Stomach (tissue), 9 donors: ENCODE measurements around the gene FBXL7. TPM values are rescaled to one million over a fixed set of nuclear protein-coding genes. Genes with fewer than 3 reads are reported as not detected.

Source experiments
- DNase-seq, 2 donors: peaks; one replicate each; pipeline versions ENCODE4 v3.0.0 to v3.0.0-alpha.2; 2013 to 2019
- H3K27ac ChIP-seq, 5 donors: fragments of 200-600 bp in 4 of 5; sonication (generic) in 4 of 5; one replicate each; pipeline ENCODE4 v1.5.1; 2013 to 2019; ENCODE audit warnings: mild to moderate bottlenecking in 1 of 5, moderate library complexity in 1 of 5
- H3K27me3 ChIP-seq, 3 donors: fragments of 200-600 bp; sonication (generic); one replicate each; pipeline ENCODE4 v1.5.1; 2017 to 2019; ENCODE audit warnings: mixed run types in 1 of 3
- H3K36me3 ChIP-seq, 4 donors: fragments of 200-600 bp; sonication (generic); 1 replicate in 3 of 4; 2 replicates in 1 of 4; pipeline ENCODE4 v1.5.1; 2016 to 2019
- H3K4me1 ChIP-seq, 4 donors: fragments of 200-600 bp; sonication (generic); one replicate each; pipeline ENCODE4 v1.5.1; 2016 to 2019
- H3K4me3 ChIP-seq, 4 donors: fragments of 200-600 bp; sonication (generic) in 3 of 4; one replicate each; pipeline ENCODE4 v1.5.1; 2016 to 2019; ENCODE audit warnings: mild to moderate bottlenecking in 1 of 4
- H3K9me3 ChIP-seq, 4 donors: fragments of 200-600 bp; sonication (generic); one replicate each; pipeline ENCODE4 v1.5.1; 2016 to 2019
- CTCF ChIP-seq, 7 experiments: fragments of 450-650 bp in 4 of 7; fragments of 200-600 bp in 3 of 7; sonication (generic) in 3 of 7; IDR thresholded peaks; one replicate each; pipeline ENCODE4 v1.5.1; 2016 to 2019; ENCODE audit warnings: antibody characterized with exemption in 7 of 7, control low read depth in 2 of 7, mild to moderate bottlenecking in 1 of 7
- EP300 ChIP-seq: sonication (generic); formaldehyde crosslinking; IDR thresholded peaks from one replicate; pipeline ENCODE4 v1.6.1; 2017; ENCODE audit warnings: antibody characterized with exemption
- POLR2A ChIP-seq, 4 donors: fragments of 450-650 bp; IDR thresholded peaks; one replicate each; pipeline ENCODE4 v1.6.1; 2016; ENCODE audit warnings: antibody characterized with exemption in 4 of 4, control low read depth in 2 of 4, mild to moderate bottlenecking in 1 of 4, moderate library complexity in 1 of 4
- POLR2AphosphoS5 ChIP-seq, 3 donors: sonication (generic); formaldehyde crosslinking; IDR thresholded peaks; one replicate each; pipeline ENCODE4 v1.6.1; 2016; ENCODE audit warnings: antibody characterized with exemption in 3 of 3
- WGBS, 5 donors: extraction: QIAGEN DNeasy Blood & Tissue Kit in 3 of 5; methylation state at CpG; one replicate each; pipeline versions ENCODE4 v1.1.5 to v1.1.7; 2013 to 2018; 5-methylcytosine and 5-hydroxymethylcytosine counted together
- intact Hi-C: fragments of 100-400 bp; cut with DNase I; formaldehyde crosslinking; loops from one replicate; pipeline ENCODE4 v1.15.1; 2023; ENCODE audit warnings: low total_unique reads
- polyA plus RNA-seq, 3 donors: library from polyadenylated mRNA; stranded (reverse); fragments of 200-250 nt; gene quantifications; one replicate each; pipeline ENCODE4 v1.2.3, GENCODE V29; 2013
- total RNA-seq, 5 donors: library from RNA; depleted of rRNA; stranded (reverse); fragments of >200 nt; gene quantifications; one replicate each; pipeline versions ENCODE4 v1.1.0 to v1.2.3, GENCODE V29; 2014 to 2016
- donor health status: healthy with polysubstance abuse.
- donor health status: Bipolar disorder and iron deficiency.
- donor health status: healthy.

FBXL7 gene
- total and polyA plus RNA-seq, 8 donors = 3.6 to 17.1 (median 6.8) TPM

- no peak for TF ChIP-seq POLR2A (IDR thresholded peaks at IDR 0.05)
- TF ChIP-seq POLR2AphosphoS5 (IDR thresholded peaks at IDR 0.05) = no peak
- no peak for TF ChIP-seq CTCF (IDR thresholded peaks at IDR 0.05)
- TF ChIP-seq EP300 = no peak
- 40 to 72% (median 52%) methylated on average over 2 of the region's 2 CpGs for WGBS, 5 donors
- no peaks in the 10 kb centered on the region for H3K27me3 ChIP-seq
- H3K4me1 ChIP-seq = no peaks in the 10 kb centered on the region
- intact Hi-C loops = no loop called here
- H3K27ac ChIP-seq = no peak overlapping the region
- peaks cover 0 to 7% (median 0%) of the 10 kb centered on the region in 4 donors for H3K9me3 ChIP-seq
- DNase-seq = no peak
- H3K4me3 ChIP-seq = no peak overlapping the region
- no peaks in the 10 kb centered on the region for H3K36me3 ChIP-seq
These were observed 248.3 kb downstream of the FBXL7 start for GRCh38 chr5:15748266-15748665.

DNA sequence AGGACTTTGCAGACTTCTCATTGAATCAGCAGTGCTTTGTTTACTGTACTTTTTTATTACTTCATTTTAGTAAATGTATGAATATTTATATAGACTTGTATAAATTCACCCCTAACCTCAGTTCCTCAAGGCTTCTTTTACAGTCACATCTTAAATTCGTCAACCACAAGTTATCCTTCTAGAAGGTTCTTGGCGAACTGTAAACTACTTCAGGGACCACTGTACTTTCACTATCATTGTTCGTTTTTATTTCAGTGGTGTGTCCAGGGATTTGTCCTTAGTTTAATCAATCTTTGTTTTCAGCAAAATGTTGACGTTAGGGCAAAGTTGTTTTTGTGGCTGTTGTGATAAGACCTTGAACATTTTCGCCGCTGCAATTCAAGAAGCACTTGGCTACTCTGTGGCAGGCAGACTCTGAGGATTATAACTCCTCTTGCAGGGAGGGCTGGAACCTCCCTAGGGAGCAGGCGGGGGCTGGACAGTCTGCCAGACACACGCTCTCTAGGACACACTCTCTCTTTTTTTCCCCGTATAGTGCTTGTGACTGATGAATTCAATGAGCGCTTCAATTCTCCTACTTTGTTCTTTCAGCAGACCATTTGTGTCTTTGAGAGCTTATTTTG lies 252.8 kb downstream of the FBXL7 start:
- intact Hi-C loops = no loop called here
- H3K4me3 ChIP-seq = no peak overlapping the region
- no peaks in the 10 kb centered on the region for H3K36me3 ChIP-seq
- 53 to 61% (median 56%) methylated on average over 10 of the region's 10 CpGs for WGBS, 5 donors
- peak in 1 of 2 donors; percentile 54 for DNase-seq
- no peaks in the 10 kb centered on the region for H3K27me3 ChIP-seq
- no peaks in the 10 kb centered on the region for H3K4me1 ChIP-seq
- TF ChIP-seq CTCF (IDR thresholded peaks at IDR 0.05) = no peak
- peaks cover 0 to 8% (median 3%) of the 10 kb centered on the region in 4 donors for H3K9me3 ChIP-seq
- H3K27ac ChIP-seq = no peak overlapping the region

GRCh38 chr5:15753752-15754151 lies 253.8 kb downstream of the FBXL7 start:
- Histone ChIP-seq H3K9me3 (peaks cover 0 to 8% (median 3%) of the 10 kb centered on the region in 4 donors), H3K4me1 (no peaks in the 10 kb centered on the region), H3K27me3 (no peaks in the 10 kb centered on the region), H3K4me3 (no peak overlapping the region), H3K36me3 (no peaks in the 10 kb centered on the region), H3K27ac (no peak overlapping the region)
- WGBS, 5 donors = 68 to 83% (median 70%) methylated on average over 1 of the region's 1 CpG
- no peak for TF ChIP-seq CTCF (IDR thresholded peaks at IDR 0.05)
- TF ChIP-seq POLR2AphosphoS5 (IDR thresholded peaks at IDR 0.05) = no peak
- no peak for TF ChIP-seq EP300
- no peak for TF ChIP-seq POLR2A (IDR thresholded peaks at IDR 0.05)
- no peak for DNase-seq
- intact Hi-C loops = no loop called here

DNA sequence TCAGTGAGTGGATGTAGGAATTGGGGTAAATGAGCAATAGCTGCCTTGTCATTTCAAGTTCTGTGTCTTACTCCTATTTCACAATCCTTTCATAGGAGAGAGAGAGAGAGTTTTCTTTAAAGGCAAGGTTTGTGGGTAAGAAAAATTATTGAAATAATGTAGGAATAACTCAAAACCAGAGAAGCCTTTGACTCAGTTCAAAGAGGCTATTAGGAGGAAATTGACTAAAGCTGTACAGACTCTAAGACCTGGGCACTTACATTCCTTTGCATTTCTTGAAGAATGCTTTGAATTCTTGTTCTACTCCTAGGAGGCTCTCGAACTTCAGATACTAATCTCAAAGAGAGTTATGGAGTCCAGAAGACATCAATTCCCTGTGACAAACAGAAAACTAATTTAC lies 257.1 kb downstream of the FBXL7 start:
- Histone ChIP-seq H3K9me3 (peaks cover 0 to 8% (median 3%) of the 10 kb centered on the region in 4 donors), H3K4me3 (no peak overlapping the region), H3K27ac (no peak overlapping the region), H3K4me1 (no peaks in the 10 kb centered on the region), H3K36me3 (no peaks in the 10 kb centered on the region), H3K27me3 (no peaks in the 10 kb centered on the region)
- TF ChIP-seq EP300 (no peak), CTCF (IDR thresholded peaks at IDR 0.05) (no peak), POLR2AphosphoS5 (IDR thresholded peaks at IDR 0.05) (no peak), POLR2A (IDR thresholded peaks at IDR 0.05) (no peak)
- intact Hi-C loops = no loop called here
- DNase-seq = no peak
- 14 to 50% (median 32%) methylated on average over 1 of the region's 1 CpG for WGBS, 5 donors
